Type B pancreatic cell (in vitro differentiated cells): ENCODE results near the gene FHOD1. TPM values are rescaled to one million over a fixed set of nuclear protein-coding genes. Genes with fewer than 3 reads are reported as not detected.
A peak's percentile ranks its signal among the peaks of the same experiment; 100 is the strongest.

Source experiments
- DNase-seq: peaks from one replicate; pipeline ENCODE4 v3.0.0; 2021; ENCODE audit warnings: mixed read lengths; ENCODE audit not compliant: unreplicated experiment; ENCODE audit errors: extremely low spot score
- H3K27ac Mint-ChIP-seq: 2 replicates; pipeline ENCODE4 v1.8.0; 2021; ENCODE audit warnings: mild to moderate bottlenecking, mixed read lengths
- H3K27me3 Mint-ChIP-seq: 2 replicates; pipeline ENCODE4 v1.8.0; 2021; ENCODE audit warnings: mixed read lengths
- H3K36me3 Mint-ChIP-seq: 2 replicates; pipeline ENCODE4 v1.8.0; 2021; ENCODE audit warnings: mixed read lengths
- H3K4me1 Mint-ChIP-seq: one replicate; pipeline ENCODE4 v1.8.0; 2021; ENCODE audit warnings: mixed read lengths; ENCODE audit not compliant: unreplicated experiment
- H3K4me3 Mint-ChIP-seq: 2 replicates; pipeline ENCODE4 v1.8.0; 2021; ENCODE audit warnings: mild to moderate bottlenecking, mixed read lengths
- H3K9me3 Mint-ChIP-seq: 2 replicates; pipeline ENCODE4 v1.8.0; 2021; ENCODE audit warnings: mixed read lengths
- total RNA-seq: library from RNA; stranded (reverse); gene quantifications from 2 replicates; pipeline ENCODE4 v1.2.1, GENCODE V29; 2021; ENCODE audit warnings: low replicate concordance
- TF ChIP-seq, protein P1 (sequence below): fragments of 200-600 bp; sonication (generic); conservative IDR thresholded peaks from 2 replicates; pipeline ENCODE4 v1.5.0; 2021; ENCODE audit warnings: antibody characterized with exemption, mild to moderate bottlenecking

Gene FHOD1
- total RNA-seq, 1 donor from 2014 or later = 34.7 TPM

DNA sequence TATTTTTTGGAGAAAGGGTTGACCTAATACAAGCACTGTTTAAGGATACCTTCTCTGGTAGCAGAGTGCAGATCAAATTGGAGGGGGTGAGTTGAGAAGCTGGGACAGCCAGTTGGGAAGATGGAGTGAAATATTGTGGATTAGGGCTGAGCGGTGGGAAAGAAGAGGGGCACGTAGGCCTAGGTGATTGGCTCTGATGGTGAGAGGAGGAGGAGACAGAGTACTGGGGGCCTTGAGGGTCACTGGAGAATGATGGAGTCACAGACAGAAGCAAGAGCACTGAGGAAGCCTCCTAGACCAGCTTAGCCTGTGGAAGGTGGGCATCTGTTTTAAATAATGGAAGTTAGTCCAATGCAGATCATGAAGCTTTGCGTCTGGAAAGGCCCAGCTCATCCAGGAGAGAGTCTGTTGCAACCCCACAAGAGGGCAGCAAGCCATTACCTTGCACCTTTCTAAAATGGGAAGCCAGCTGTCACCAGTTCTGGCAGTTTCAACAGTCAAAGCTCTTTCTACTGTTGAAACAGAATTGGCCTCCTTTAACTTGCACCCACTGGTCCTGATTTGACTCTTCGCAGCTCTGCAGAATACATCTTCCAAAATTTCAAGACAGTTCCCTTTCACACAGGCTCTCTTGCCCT is 13.3 kb upstream of the FHOD1 start:
- TF ChIP-seq, protein P1, sequence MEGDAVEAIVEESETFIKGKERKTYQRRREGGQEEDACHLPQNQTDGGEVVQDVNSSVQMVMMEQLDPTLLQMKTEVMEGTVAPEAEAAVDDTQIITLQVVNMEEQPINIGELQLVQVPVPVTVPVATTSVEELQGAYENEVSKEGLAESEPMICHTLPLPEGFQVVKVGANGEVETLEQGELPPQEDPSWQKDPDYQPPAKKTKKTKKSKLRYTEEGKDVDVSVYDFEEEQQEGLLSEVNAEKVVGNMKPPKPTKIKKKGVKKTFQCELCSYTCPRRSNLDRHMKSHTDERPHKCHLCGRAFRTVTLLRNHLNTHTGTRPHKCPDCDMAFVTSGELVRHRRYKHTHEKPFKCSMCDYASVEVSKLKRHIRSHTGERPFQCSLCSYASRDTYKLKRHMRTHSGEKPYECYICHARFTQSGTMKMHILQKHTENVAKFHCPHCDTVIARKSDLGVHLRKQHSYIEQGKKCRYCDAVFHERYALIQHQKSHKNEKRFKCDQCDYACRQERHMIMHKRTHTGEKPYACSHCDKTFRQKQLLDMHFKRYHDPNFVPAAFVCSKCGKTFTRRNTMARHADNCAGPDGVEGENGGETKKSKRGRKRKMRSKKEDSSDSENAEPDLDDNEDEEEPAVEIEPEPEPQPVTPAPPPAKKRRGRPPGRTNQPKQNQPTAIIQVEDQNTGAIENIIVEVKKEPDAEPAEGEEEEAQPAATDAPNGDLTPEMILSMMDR = peak; percentile 66
- DNase-seq = no peak
- no peak overlapping the region for H3K4me3 Mint-ChIP-seq
- no peaks in the 10 kb centered on the region for H3K36me3 Mint-ChIP-seq
- peaks cover 23% of the 10 kb centered on the region for H3K27me3 Mint-ChIP-seq
- no peaks in the 10 kb centered on the region for H3K9me3 Mint-ChIP-seq
- H3K27ac Mint-ChIP-seq = no peak overlapping the region
- H3K4me1 Mint-ChIP-seq = peaks cover 9% of the 10 kb centered on the region

DNA sequence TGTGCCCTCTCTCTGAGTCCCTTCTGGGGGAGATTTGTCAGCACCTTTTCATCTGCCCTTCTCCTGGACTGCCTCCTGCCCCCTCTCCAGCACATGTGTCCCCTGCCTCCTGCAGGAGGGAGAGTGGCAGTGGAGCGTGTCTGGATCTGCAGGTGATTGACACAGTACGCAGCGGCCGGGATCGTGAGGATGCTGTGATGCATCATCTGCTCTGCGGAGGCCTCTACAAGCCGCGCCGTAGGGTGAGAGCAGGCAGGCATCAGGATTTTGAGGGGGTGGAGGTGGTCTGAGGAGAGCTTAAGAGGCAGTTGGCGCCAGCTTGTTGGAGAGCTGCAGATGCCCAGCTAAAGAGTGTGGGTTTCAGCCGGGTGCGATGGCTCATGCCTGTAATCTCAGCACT is 12.4 kb upstream of the FHOD1 start:
- TF ChIP-seq, protein P1 = no peak
- Mint-ChIP-seq H3K4me3 (no peak overlapping the region), H3K27me3 (peaks cover 23% of the 10 kb centered on the region), H3K36me3 (no peaks in the 10 kb centered on the region), H3K27ac (peak overlapping the region; percentile 36), H3K9me3 (no peaks in the 10 kb centered on the region), H3K4me1 (peaks cover 9% of the 10 kb centered on the region)
- DNase-seq = no peak

DNA sequence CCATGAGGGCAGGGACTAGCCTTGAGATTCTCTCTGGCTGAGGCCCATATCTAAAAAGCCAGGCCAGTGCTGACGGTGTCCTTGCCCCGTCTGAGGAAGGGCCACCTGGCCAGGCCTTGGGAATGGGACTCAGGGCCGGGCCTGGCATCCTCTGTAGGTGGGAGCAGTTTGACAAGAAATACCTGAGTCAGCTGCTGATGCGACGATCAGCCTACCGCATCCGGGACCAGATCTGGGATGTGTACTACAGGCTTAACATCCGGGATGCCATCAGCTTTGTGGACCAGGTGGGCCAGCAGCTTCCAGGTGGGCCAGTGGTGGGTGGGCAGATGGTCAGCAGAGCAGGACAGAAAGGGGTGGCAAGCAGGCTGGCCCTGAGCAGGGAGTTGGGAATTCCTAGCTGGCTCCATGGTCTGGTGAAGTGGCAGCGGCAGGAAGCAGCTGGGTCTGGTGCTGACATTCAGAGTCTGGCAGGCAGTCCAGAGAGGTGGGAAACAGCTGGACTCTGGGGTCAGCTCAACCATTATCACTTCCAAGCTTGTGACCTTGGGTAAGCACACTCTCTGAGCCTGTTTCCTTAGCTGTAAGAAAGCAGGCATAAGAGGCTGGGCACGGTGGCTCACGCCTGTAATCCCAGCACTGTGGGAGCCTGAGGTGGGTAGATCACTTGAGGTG is 11.0 kb upstream of the FHOD1 start:
- no peak for DNase-seq
- H3K4me3 Mint-ChIP-seq = no peak overlapping the region
- H3K27me3 Mint-ChIP-seq = peaks cover 16% of the 10 kb centered on the region
- H3K4me1 Mint-ChIP-seq = peaks cover 9% of the 10 kb centered on the region
- TF ChIP-seq, protein P1 = no peak
- no peaks in the 10 kb centered on the region for H3K9me3 Mint-ChIP-seq
- no peaks in the 10 kb centered on the region for H3K36me3 Mint-ChIP-seq
- H3K27ac Mint-ChIP-seq = no peak overlapping the region

DNA sequence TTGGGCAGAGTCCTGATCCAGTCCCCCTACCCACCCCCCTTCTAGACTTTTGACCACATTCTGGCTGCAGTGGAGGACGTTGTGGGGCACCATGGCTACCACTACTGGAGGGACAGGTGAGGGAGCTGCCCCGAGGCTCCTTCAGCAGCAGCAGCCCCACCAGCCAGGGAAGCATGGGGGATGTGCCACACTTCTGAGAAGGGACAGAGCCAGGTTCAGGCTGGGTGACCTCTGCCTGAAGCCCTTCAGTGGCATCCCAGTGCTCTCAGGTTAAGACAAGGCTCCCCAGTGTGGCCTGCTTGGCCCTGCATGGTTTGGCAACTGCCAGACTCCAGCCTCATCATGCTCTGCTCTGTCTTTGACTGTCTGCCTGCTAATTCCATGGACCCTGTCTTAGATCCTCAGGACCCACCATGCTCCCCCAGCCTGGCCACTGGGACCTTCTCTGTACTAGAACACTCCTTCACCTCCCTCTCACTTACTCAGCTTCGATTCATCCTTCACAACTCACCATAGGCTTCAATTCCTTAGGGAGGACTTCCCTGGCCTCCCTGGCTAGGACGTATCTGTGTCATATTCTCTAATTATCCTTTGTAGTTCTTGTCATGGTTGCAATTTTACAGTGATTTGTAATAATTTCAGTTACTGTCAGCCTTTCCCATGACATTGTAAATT is 10.3 kb upstream of the FHOD1 start:
- Mint-ChIP-seq H3K4me3 (no peak overlapping the region), H3K9me3 (no peaks in the 10 kb centered on the region), H3K27me3 (peaks cover 10% of the 10 kb centered on the region), H3K4me1 (peaks cover 9% of the 10 kb centered on the region), H3K27ac (no peak overlapping the region), H3K36me3 (no peaks in the 10 kb centered on the region)
- TF ChIP-seq, protein P1 = no peak
- no peak for DNase-seq

DNA sequence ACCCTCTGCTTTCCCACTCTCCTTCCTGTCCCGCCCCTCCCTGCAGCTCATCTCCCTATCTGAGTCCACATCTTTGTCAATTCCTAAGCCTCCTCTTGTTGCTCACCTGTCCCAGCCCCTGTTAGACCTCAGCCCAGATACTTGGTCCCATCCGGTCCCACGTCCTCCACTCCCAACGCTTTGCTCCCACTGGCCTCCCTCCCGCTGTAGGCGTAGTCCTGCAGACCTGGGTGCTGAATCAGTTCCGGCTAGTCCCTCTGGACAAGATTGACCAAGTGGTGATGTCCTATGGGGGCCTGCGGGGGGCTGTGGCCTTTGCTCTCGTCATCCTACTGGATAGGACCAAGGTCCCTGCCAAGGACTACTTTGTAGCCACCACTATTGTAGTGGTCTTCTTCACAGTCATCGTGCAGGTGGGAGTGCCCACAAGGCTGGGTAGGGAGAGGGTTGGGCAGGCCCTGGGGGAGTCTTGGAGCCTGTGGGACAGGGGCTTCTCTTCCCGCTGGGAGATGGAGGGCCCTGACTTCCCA is 9.5 kb upstream of the FHOD1 start:
- Mint-ChIP-seq H3K9me3 (no peaks in the 10 kb centered on the region), H3K4me1 (peaks cover 9% of the 10 kb centered on the region), H3K27ac (no peak overlapping the region), H3K4me3 (no peak overlapping the region), H3K27me3 (peaks cover 13% of the 10 kb centered on the region), H3K36me3 (no peaks in the 10 kb centered on the region)
- DNase-seq = no peak
- TF ChIP-seq, protein P1 = no peak
